Measurements from ENCODE around the gene CEP128. TPM values are rescaled to one million over a fixed set of nuclear protein-coding genes. Genes with fewer than 3 reads are reported as not detected.

The CEP128 gene
- total RNA-seq, 1 experiment from 2014 or later, result 16.4 TPM

GRCh38 chr14:80714474-80714873 is 227.1 kb downstream of the CEP128 start:
- Histone ChIP-seq H3K4me3 (replicated peaks in 1 of 2; ENCODE audit: low read depth in 1 of 2, low read length in 2 of 2) (no peak overlapping the region), H3K4me1 (ENCODE audit: control insufficient read depth in 1 of 2, insufficient read depth in 2 of 2, low read length in 2 of 2) (no peaks in the 10 kb centered on the region), H3K9ac (ENCODE audit: low read length) (no peak overlapping the region), H2AFZ (ENCODE audit: low read depth, low read length, poor library complexity, severe bottlenecking) (no peak overlapping the region), H3K27ac (ENCODE audit: low read depth, low read length) (no peak overlapping the region), H3K9me3 (ENCODE audit: control insufficient read depth in 1 of 2, insufficient read depth in 1 of 2, low read depth in 1 of 2, low read length in 2 of 2) (no peaks in the 10 kb centered on the region), H3K79me2 (ENCODE audit: insufficient read depth, low read length) (no peaks in the 10 kb centered on the region), H3K4me2 (ENCODE audit: low read length) (no peak overlapping the region), H3K36me3 (ENCODE audit: control insufficient read depth in 1 of 2, insufficient read depth in 2 of 2, low read length in 2 of 2) (no peaks in the 10 kb centered on the region), H3K9me2 (ENCODE audit: insufficient read depth) (no peaks in the 10 kb centered on the region), H4K20me1 (ENCODE audit: insufficient read depth) (no peaks in the 10 kb centered on the region), H3K27me3 (ENCODE audit: insufficient read depth, low read length) (no peaks in the 10 kb centered on the region)
- RAD21 ChIA-PET (ENCODE audit: low non-redundant PET in 1 of 2, low total read pairs in 2 of 2, uncharacterized antibody in 2 of 2, unreplicated experiment in 2 of 2), result no interaction called here
- BruUV-seq (replicated peaks), result no TSS peak
- intact Hi-C loops (cut with micrococcal nuclease), result no loop called here
- no peak for TF ChIP-seq JUND (IDR thresholded peaks at IDR 0.05)
- no peak for TF ChIP-seq POLR2A (IDR thresholded peaks at IDR 0.05; ENCODE audit: borderline replicate concordance, extremely low read depth, insufficient read depth, insufficient read length)
- no peak for TF ChIP-seq ATF3 (IDR thresholded peaks at IDR 0.05)
- TF ChIP-seq SIN3A (IDR thresholded peaks at IDR 0.05; ENCODE audit: low read depth), result no peak
- no peak for TF ChIP-seq ZFX (IDR thresholded peaks at IDR 0.05)
- TF ChIP-seq FOSL1 (IDR thresholded peaks at IDR 0.05; ENCODE audit: low read depth), result no peak
- no peak for TF ChIP-seq EGR1 (IDR thresholded peaks at IDR 0.05; ENCODE audit: low read depth)
- no peak for TF ChIP-seq MAX (IDR thresholded peaks at IDR 0.05)
- no peak for TF ChIP-seq SP1 (IDR thresholded peaks at IDR 0.05; ENCODE audit: low read depth)
- TF ChIP-seq SRF (IDR thresholded peaks at IDR 0.05; ENCODE audit: low read depth), result no peak
- no peak for TF ChIP-seq ZNF274 (IDR thresholded peaks at IDR 0.05; ENCODE audit: low read depth, low read length)
- TF ChIP-seq CBX3 (IDR thresholded peaks at IDR 0.05; ENCODE audit: low read depth), result no peak
- TF ChIP-seq ZBTB33 (IDR thresholded peaks at IDR 0.05; ENCODE audit: extremely low read depth, insufficient replicate concordance, low read length), result no peak
- no peak for TF ChIP-seq EZH2phosphoT487 (IDR thresholded peaks at IDR 0.05; ENCODE audit: borderline replicate concordance)
- no peak for TF ChIP-seq RAD21 (IDR thresholded peaks at IDR 0.05; ENCODE audit: low read depth)
- no peak for TF ChIP-seq POLR2AphosphoS5 (IDR thresholded peaks at IDR 0.05; ENCODE audit: low read depth, low read length)
- no peak for TF ChIP-seq YY1 (IDR thresholded peaks at IDR 0.05; ENCODE audit: extremely low read depth, insufficient replicate concordance, low read depth, low read length)
- TF ChIP-seq REST (IDR thresholded peaks at IDR 0.05; ENCODE audit: low read depth), result no peak
- no peak for TF ChIP-seq CTCF (IDR thresholded peaks at IDR 0.05 in 2 of 3, conservative IDR thresholded peaks at IDR 0.05 in 1 of 3; ENCODE audit: borderline replicate concordance in 1 of 3, insufficient read depth in 1 of 3, low read depth in 2 of 3, low read length in 2 of 3)
- no peak for TF ChIP-seq EZH2 (IDR thresholded peaks at IDR 0.05)
- no peak for DNase-seq (ENCODE audit: low read depth, low spot score)
- ATAC-seq, result no peak
- CTCF ChIA-PET, result no interaction called here
- POLR2A ChIA-PET, result no interaction called here

All from HCT116 (cell line).